GM23248 (cell line): ENCODE measurements around the gene KLRC1. TPM values are rescaled to one million over a fixed set of nuclear protein-coding genes. Genes with fewer than 3 reads are reported as not detected.
"Not testable (repeated sequence)": the region's sequence is repeated elsewhere in the genome, so short reads cannot be mapped to it uniquely, and the experiment has no call there.

ENCODE experiments used
- DNase-seq: peaks from one replicate; pipeline ENCODE4 v3.0.0-alpha.2; 2015
- H2AFZ ChIP-seq: fragments of 200-600 bp; sonication (generic); 2 replicates; pipeline ENCODE4 v1.6.1; 2016; ENCODE audit warnings: antibody characterized with exemption
- H3F3A ChIP-seq: fragments of 200-600 bp; sonication (generic); 2 replicates; pipeline ENCODE4 v1.6.1; 2016; ENCODE audit warnings: mild to moderate bottlenecking, antibody characterized with exemption, mixed run types; ENCODE audit not compliant: insufficient read depth
- H3K27ac ChIP-seq: fragments of 200-600 bp; sonication (generic); 2 replicates; pipeline ENCODE4 v1.5.1; 2016; ENCODE audit warnings: mild to moderate bottlenecking
- H3K27me3 ChIP-seq: fragments of 200-600 bp; sonication (generic); replicated peaks from 2 replicates; pipeline ENCODE4 v1.6.1; 2016; ENCODE audit warnings: mild to moderate bottlenecking; ENCODE audit not compliant: insufficient read depth
- H3K36me3 ChIP-seq: fragments of 200-600 bp; sonication (generic); 2 replicates; pipeline ENCODE4 v1.6.1; 2016; ENCODE audit warnings: low read depth, mild to moderate bottlenecking
- H3K4me1 ChIP-seq: fragments of 200-600 bp; sonication (generic); 2 replicates; pipeline ENCODE4 v1.6.1; 2016; ENCODE audit warnings: mild to moderate bottlenecking; ENCODE audit not compliant: insufficient read depth
- H3K4me2 ChIP-seq: fragments of 200-600 bp; sonication (generic); one replicate; pipeline ENCODE4 v1.6.1; 2016; ENCODE audit warnings: mild to moderate bottlenecking; ENCODE audit not compliant: unreplicated experiment
- H3K4me3 ChIP-seq: fragments of 200-600 bp; sonication (generic); 2 replicates; pipeline ENCODE4 v1.5.1; 2016; ENCODE audit warnings: mild to moderate bottlenecking
- H3K79me2 ChIP-seq: fragments of 200-600 bp; sonication (generic); 2 replicates; pipeline ENCODE4 v1.6.1; 2016; ENCODE audit warnings: mild to moderate bottlenecking; ENCODE audit not compliant: insufficient read depth
- H3K9ac ChIP-seq: fragments of 200-600 bp; sonication (generic); 2 replicates; pipeline ENCODE4 v1.6.1; 2016; ENCODE audit warnings: mild to moderate bottlenecking
- H3K9me2 ChIP-seq: fragments of 200-600 bp; sonication (generic); 2 replicates; pipeline ENCODE4 v1.6.1; 2016; ENCODE audit warnings: mixed run types, mild to moderate bottlenecking, moderate library complexity; ENCODE audit not compliant: insufficient read depth
- H3K9me3 ChIP-seq: fragments of 200-600 bp; sonication (generic); one replicate; pipeline ENCODE4 v1.6.1; 2017; ENCODE audit warnings: low read depth
- H4K20me1 ChIP-seq: fragments of 200-600 bp; sonication (generic); 2 replicates; pipeline ENCODE4 v1.6.0; 2016; ENCODE audit not compliant: insufficient read depth
- EZH2 ChIP-seq: fragments of 200-600 bp; sonication (generic); IDR thresholded peaks from 2 replicates; pipeline ENCODE4 v1.6.1; 2018; ENCODE audit warnings: antibody characterized with exemption, mild to moderate bottlenecking; ENCODE audit not compliant: insufficient read depth, poor library complexity, severe bottlenecking
- EZH2phosphoT487 ChIP-seq: fragments of 200-600 bp; sonication (generic); IDR thresholded peaks from 2 replicates; pipeline ENCODE4 v1.6.1; 2018; ENCODE audit warnings: antibody characterized with exemption, moderate library complexity, mild to moderate bottlenecking, low read depth; ENCODE audit not compliant: insufficient read depth
- WGBS, 2 experiments: methylation state at CpG; one replicate each; pipeline ENCODE4 v1.1.6; 2015 to 2017; ENCODE audit warnings: low lambda C conversion rate in 2 of 2, low coverage in 1 of 2; ENCODE audit errors: missing lambda C conversion rate in 2 of 2; 5-methylcytosine and 5-hydroxymethylcytosine counted together
- in situ Hi-C: fragments of 300-500 bp; cut with MboI; formaldehyde crosslinking; loops from 2 replicates; pipeline ENCODE4 v1.15.0; 2020
- polyA plus RNA-seq: library from polyadenylated mRNA; unstranded; fragments of >200 nt; fragmentation: Nextera tagmentation; extraction: Ambion mirVana; gene quantifications from 2 replicates; pipeline ENCODE4 v1.2.1, GENCODE V29; 2016
- total RNA-seq: library from RNA; depleted of rRNA; stranded (reverse); fragments of >200 nt; shearing (Covaris generic); gene quantifications from 2 replicates; pipeline ENCODE4 v1.2.3, GENCODE V29; 2014; rRNA removed

Gene KLRC1
- total RNA-seq: not detected in 2 replicates
- not detected in 2 replicates for polyA plus RNA-seq

- no peak within 1 kb of the TSS for H3K4me3 ChIP-seq
- no peaks in the 10 kb centered on the region for H3K9me3 ChIP-seq
- in situ Hi-C loops: no loop called here
- WGBS, 2 experiments: 34 to 36% methylated on average over 2 of the region's 2 CpGs
- no peaks in the 10 kb centered on the region for H3K36me3 ChIP-seq
- TF ChIP-seq EZH2: no peak
- TF ChIP-seq EZH2phosphoT487: no peak
- H3K79me2 ChIP-seq: no peaks in the 10 kb centered on the region
- H3K27me3 ChIP-seq: no peaks in the 10 kb centered on the region
- no peak within 1 kb of the TSS for H3K27ac ChIP-seq
- H3K4me2 ChIP-seq: no peak within 1 kb of the TSS
- H4K20me1 ChIP-seq: no peaks in the 10 kb centered on the region
- no peak for DNase-seq
- H3K9me2 ChIP-seq: no peaks in the 10 kb centered on the region
- H3K9ac ChIP-seq: no peak within 1 kb of the TSS
- no peaks in the 10 kb centered on the region for H3F3A ChIP-seq
- no peak within 1 kb of the TSS for H2AFZ ChIP-seq
- no peaks in the 10 kb centered on the region for H3K4me1 ChIP-seq
Measured at GRCh38 chr12:10453156-10453555, at the start of gene KLRC1. Gene KLRC1 (minus strand): TSS chr12:10453377. CDS start chr12:10451156, 2,221 bp downstream.

GRCh38 chr12:10501030-10501429 is 47.9 kb upstream of the KLRC1 start:
- H3K79me2 ChIP-seq: no peaks in the 10 kb centered on the region
- DNase-seq: peak; percentile 27
- no peak overlapping the region for H3K4me3 ChIP-seq
- H3K27me3 ChIP-seq: no peaks in the 10 kb centered on the region
- 0 out of 2 replicates have a peak overlapping the region, but pooled peaks have one; percentile 34 for H2AFZ ChIP-seq
- H3K9me3 ChIP-seq: no peaks in the 10 kb centered on the region
- H3K4me2 ChIP-seq: no peak overlapping the region
- no peaks in the 10 kb centered on the region for H3K36me3 ChIP-seq
- no peaks in the 10 kb centered on the region for H3K4me1 ChIP-seq
- H3K9me2 ChIP-seq: no peaks in the 10 kb centered on the region
- no peak overlapping the region for H3K9ac ChIP-seq
- no peaks in the 10 kb centered on the region for H3F3A ChIP-seq
- in situ Hi-C loops: no loop called here
- TF ChIP-seq EZH2phosphoT487 (no peak), EZH2 (no peak)
- H4K20me1 ChIP-seq: no peaks in the 10 kb centered on the region
- no peak overlapping the region for H3K27ac ChIP-seq
- WGBS, 2 experiments: 50 to 52% methylated on average over 3 of the region's 3 CpGs

GRCh38 chr12:10498042-10498441 is 44.9 kb upstream of the KLRC1 start:
- Histone ChIP-seq H2AFZ (no peak overlapping the region), H4K20me1 (no peaks in the 10 kb centered on the region), H3K27me3 (no peaks in the 10 kb centered on the region), H3K4me1 (no peaks in the 10 kb centered on the region), H3K27ac (no peak overlapping the region), H3K4me3 (no peak overlapping the region), H3K9ac (no peak overlapping the region), H3F3A (no peaks in the 10 kb centered on the region), H3K36me3 (no peaks in the 10 kb centered on the region), H3K9me3 (no peaks in the 10 kb centered on the region), H3K9me2 (no peaks in the 10 kb centered on the region), H3K4me2 (no peak overlapping the region), H3K79me2 (no peaks in the 10 kb centered on the region)
- in situ Hi-C loops: no loop called here
- TF ChIP-seq EZH2phosphoT487 (no peak), EZH2 (no peak)
- WGBS, 2 experiments: 0% methylated on average over 1 of the region's 1 CpG
- no peak for DNase-seq

GRCh38 chr12:10497602-10498001 is 44.4 kb upstream of the KLRC1 start:
- Histone ChIP-seq H3K79me2 (no peaks in the 10 kb centered on the region), H3K4me1 (no peaks in the 10 kb centered on the region), H3K9me3 (no peaks in the 10 kb centered on the region), H2AFZ (no peak overlapping the region), H3F3A (no peaks in the 10 kb centered on the region), H3K36me3 (no peaks in the 10 kb centered on the region), H3K4me2 (no peak overlapping the region), H3K4me3 (no peak overlapping the region), H3K27me3 (no peaks in the 10 kb centered on the region), H3K9me2 (no peaks in the 10 kb centered on the region), H3K9ac (no peak overlapping the region), H4K20me1 (no peaks in the 10 kb centered on the region), H3K27ac (no peak overlapping the region)
- WGBS, 2 experiments: 84 to 89% methylated on average over 2 of the region's 2 CpGs
- DNase-seq: no peak
- in situ Hi-C loops: no loop called here
- TF ChIP-seq EZH2: no peak
- no peak for TF ChIP-seq EZH2phosphoT487

- DNase-seq: no peak
- H3K27me3 ChIP-seq: no peaks in the 10 kb centered on the region
- no peak overlapping the region for H3K4me2 ChIP-seq
- H3K36me3 ChIP-seq: no peaks in the 10 kb centered on the region
- H3K4me1 ChIP-seq: no peaks in the 10 kb centered on the region
- no peaks in the 10 kb centered on the region for H3K79me2 ChIP-seq
- H3F3A ChIP-seq: no peaks in the 10 kb centered on the region
- in situ Hi-C loops: no loop called here
- no peaks in the 10 kb centered on the region for H3K9me3 ChIP-seq
- TF ChIP-seq EZH2phosphoT487 (no peak), EZH2 (no peak)
- H4K20me1 ChIP-seq: no peaks in the 10 kb centered on the region
- H3K4me3 ChIP-seq: no peak overlapping the region
- WGBS, 2 experiments: 62 to 67% methylated on average over 4 of the region's 4 CpGs
- no peak overlapping the region for H3K27ac ChIP-seq
- no peaks in the 10 kb centered on the region; the same call in 1 of the 2 replicates for H3K9me2 ChIP-seq
- H3K9ac ChIP-seq: no peak overlapping the region
- H2AFZ ChIP-seq: no peak overlapping the region
Measured at GRCh38 chr12:10491766-10492165, 38.6 kb upstream of the KLRC1 start.

- H3K9ac ChIP-seq, H3K4me1 ChIP-seq, DNase-seq, H3K27ac ChIP-seq, H3K36me3 ChIP-seq, in situ Hi-C loops, H3F3A ChIP-seq, H2AFZ ChIP-seq, H4K20me1 ChIP-seq, H3K4me3 ChIP-seq, H3K79me2 ChIP-seq, H3K9me2 ChIP-seq, H3K27me3 ChIP-seq, H3K9me3 ChIP-seq, H3K4me2 ChIP-seq: not testable (repeated sequence)
- WGBS, 2 experiments: 65 to 67% methylated on average over 2 of the region's 2 CpGs
Measured at GRCh38 chr12:10487328-10487727, 34.2 kb upstream of the KLRC1 start.

GRCh38 chr12:10481901-10482300 is 28.7 kb upstream of the KLRC1 start:
- H3K27me3 ChIP-seq, in situ Hi-C loops, H3K4me3 ChIP-seq, H3K4me1 ChIP-seq, H3K4me2 ChIP-seq, H3K27ac ChIP-seq, H4K20me1 ChIP-seq, H3K9me2 ChIP-seq, H3K79me2 ChIP-seq, H3K36me3 ChIP-seq, H3K9me3 ChIP-seq, H3K9ac ChIP-seq, DNase-seq, H2AFZ ChIP-seq, H3F3A ChIP-seq: not testable (repeated sequence)
- 31 to 83% methylated on average over 1 to 2 of the region's 2 CpGs for WGBS, 2 experiments
